ENCODE data around the gene GALNT13.

The GALNT13 gene

DNA sequence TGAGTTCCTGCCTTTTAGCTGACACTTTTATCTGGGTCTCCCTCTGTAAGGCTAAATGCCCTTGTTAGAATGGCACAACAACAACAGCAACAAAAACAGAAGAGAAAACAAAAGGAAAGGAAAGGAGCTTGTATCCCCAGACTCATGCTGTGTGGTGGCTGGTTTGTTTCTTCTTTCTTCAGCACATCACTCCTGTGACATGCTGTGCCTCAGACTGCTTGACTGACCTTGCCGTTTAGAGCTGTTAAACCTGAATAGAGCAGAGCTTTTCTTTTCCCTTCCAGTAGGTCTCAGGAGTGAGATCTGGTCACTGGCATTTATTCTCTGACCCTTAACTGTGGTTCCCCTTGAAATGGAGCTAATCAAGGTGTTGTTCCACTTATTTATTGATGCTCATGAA is 18.9 kb downstream of the GALNT13 start:
- H3K36me3 ChIP-seq (ENCODE audit: insufficient read depth, insufficient read length, low read length) = no peaks in the 10 kb centered on the region
- no peak overlapping the region for H3K4me3 ChIP-seq (ENCODE audit: insufficient read length, low read depth)
- DNase-seq (ENCODE audit: low read depth, low spot score) = peak; percentile 58
- H3K27me3 ChIP-seq (ENCODE audit: insufficient read depth, insufficient read length) = no peaks in the 10 kb centered on the region
- H3K9ac ChIP-seq (ENCODE audit: insufficient read length, low read depth) = no peak overlapping the region
- no peaks in the 10 kb centered on the region for H3K4me1 ChIP-seq (ENCODE audit: insufficient read depth, insufficient read length)
- TF ChIP-seq YY1 (IDR thresholded peaks at IDR 0.05; ENCODE audit: insufficient read depth, insufficient read length) = no peak
- TF ChIP-seq ZNF274 (IDR thresholded peaks at IDR 0.05; ENCODE audit: low read depth, low read length) = no peak
- TF ChIP-seq SUZ12 (IDR thresholded peaks at IDR 0.05; ENCODE audit: extremely low read depth, insufficient read depth, insufficient read length) = no peak
- no peaks in the 10 kb centered on the region for H3K9me3 ChIP-seq (ENCODE audit: insufficient read depth, low read length)

- no peaks in the 10 kb centered on the region for H3K36me3 ChIP-seq (ENCODE audit: insufficient read depth, insufficient read length, low read length)
- TF ChIP-seq ZNF274 (IDR thresholded peaks at IDR 0.05; ENCODE audit: low read depth, low read length) (no peak), YY1 (IDR thresholded peaks at IDR 0.05; ENCODE audit: insufficient read depth, insufficient read length) (no peak)
Observed at GRCh38 chr2:153891051-153891450, 19.3 kb downstream of the GALNT13 start.

GRCh38 chr2:153912798-153913396 is 41.2 kb downstream of the GALNT13 start:
- no peak overlapping the region for H3K4me3 ChIP-seq (ENCODE audit: insufficient read length, low read depth)
- TF ChIP-seq ZNF274 (IDR thresholded peaks at IDR 0.05; ENCODE audit: low read depth, low read length) (no peak), YY1 (IDR thresholded peaks at IDR 0.05; ENCODE audit: insufficient read depth, insufficient read length) (no peak), SUZ12 (IDR thresholded peaks at IDR 0.05; ENCODE audit: extremely low read depth, insufficient read depth, insufficient read length) (no peak)
- H3K27me3 ChIP-seq (ENCODE audit: insufficient read depth, insufficient read length) = no peaks in the 10 kb centered on the region
- DNase-seq (ENCODE audit: low read depth, low spot score) = no peak
- H3K36me3 ChIP-seq (ENCODE audit: insufficient read depth, insufficient read length, low read length) = no peaks in the 10 kb centered on the region
- H3K4me1 ChIP-seq (ENCODE audit: insufficient read depth, insufficient read length) = no peaks in the 10 kb centered on the region
- peaks cover 7% of the 10 kb centered on the region; the same call in 1 of the 2 replicates for H3K9me3 ChIP-seq (ENCODE audit: insufficient read depth, low read length)
- H3K9ac ChIP-seq (ENCODE audit: insufficient read length, low read depth) = no peak overlapping the region

More at GRCh38 chr2:153891051-153891450, 19.3 kb downstream of the GALNT13 start:
- Histone ChIP-seq H3K9ac (ENCODE audit: insufficient read length, low read depth) (no peak overlapping the region), H3K4me1 (ENCODE audit: insufficient read depth, insufficient read length) (no peaks in the 10 kb centered on the region), H3K27me3 (ENCODE audit: insufficient read depth, insufficient read length) (no peaks in the 10 kb centered on the region), H3K9me3 (ENCODE audit: insufficient read depth, low read length) (no peaks in the 10 kb centered on the region), H3K4me3 (ENCODE audit: insufficient read length, low read depth) (no peak overlapping the region)
- no peak for DNase-seq (ENCODE audit: low read depth, low spot score)

DNA sequence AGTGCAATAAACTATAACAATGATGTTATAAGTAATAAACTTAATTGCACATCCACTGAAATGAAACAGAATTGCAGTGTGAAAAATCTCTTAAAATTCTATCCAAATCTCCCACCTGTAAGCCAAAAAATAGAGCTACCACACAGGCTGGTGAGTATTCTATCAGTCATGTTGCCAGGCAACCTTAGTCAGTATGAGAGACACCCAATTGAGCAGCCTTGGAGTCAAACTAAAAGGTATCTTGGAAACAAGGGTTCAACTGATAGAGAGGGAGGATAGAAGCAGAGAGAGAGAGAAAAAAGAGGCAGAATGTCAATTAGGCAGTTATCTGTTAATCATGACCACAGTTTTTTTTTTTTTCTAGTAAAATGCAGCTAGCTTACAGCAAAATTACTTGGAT is 45.8 kb downstream of the GALNT13 start:
- no peaks in the 10 kb centered on the region for H3K4me1 ChIP-seq (ENCODE audit: insufficient read depth, insufficient read length)
- no peak overlapping the region for H3K4me3 ChIP-seq (ENCODE audit: insufficient read length, low read depth)
- H3K9me3 ChIP-seq (ENCODE audit: insufficient read depth, low read length) = no peaks in the 10 kb centered on the region
- H3K36me3 ChIP-seq (ENCODE audit: insufficient read depth, insufficient read length, low read length) = no peaks in the 10 kb centered on the region
- TF ChIP-seq YY1 (IDR thresholded peaks at IDR 0.05; ENCODE audit: insufficient read depth, insufficient read length) = no peak
- TF ChIP-seq SUZ12 (IDR thresholded peaks at IDR 0.05; ENCODE audit: extremely low read depth, insufficient read depth, insufficient read length) = no peak
- no peak for TF ChIP-seq ZNF274 (IDR thresholded peaks at IDR 0.05; ENCODE audit: low read depth, low read length)
- DNase-seq (ENCODE audit: low read depth, low spot score) = no peak
- H3K27me3 ChIP-seq (ENCODE audit: insufficient read depth, insufficient read length) = no peaks in the 10 kb centered on the region
- no peak overlapping the region for H3K9ac ChIP-seq (ENCODE audit: insufficient read length, low read depth)

GRCh38 chr2:153935511-153935910 is 63.8 kb downstream of the GALNT13 start:
- no peaks in the 10 kb centered on the region for H3K9me3 ChIP-seq (ENCODE audit: insufficient read depth, low read length)
- DNase-seq (ENCODE audit: low read depth, low spot score) = no peak

DNA sequence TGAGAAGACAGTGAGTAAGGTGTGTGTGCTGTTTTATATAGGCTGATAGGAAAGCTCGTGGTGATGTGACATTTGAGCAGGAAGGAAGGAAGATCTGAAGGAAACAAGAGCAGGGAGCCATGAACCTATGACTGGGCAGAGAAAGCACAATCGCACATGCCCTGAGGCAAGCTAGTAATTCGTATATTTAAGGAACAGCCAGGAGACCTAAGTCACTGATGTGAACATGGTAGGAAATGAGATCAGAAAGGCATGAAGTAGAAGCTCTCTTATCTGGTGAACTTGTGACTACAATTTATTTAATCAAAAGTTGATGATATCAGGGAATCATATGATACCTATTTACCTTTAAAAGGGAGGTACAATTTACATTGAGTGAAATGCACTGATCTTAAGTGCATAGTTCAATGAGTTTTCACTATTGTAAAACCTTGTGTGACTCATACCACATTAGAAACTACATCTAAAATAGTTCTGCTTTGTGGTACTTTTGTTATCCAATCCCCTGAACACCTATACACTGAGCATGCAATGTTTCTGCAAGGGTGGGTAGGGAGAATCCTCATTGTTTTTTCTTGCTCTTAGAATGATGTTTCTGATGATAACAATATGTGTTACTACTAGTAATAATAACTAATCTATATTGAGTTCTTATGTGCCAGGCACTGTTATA is 67.5 kb downstream of the GALNT13 start:
- no peaks in the 10 kb centered on the region for H3K9me3 ChIP-seq (ENCODE audit: insufficient read depth, low read length)
- no peak for DNase-seq (ENCODE audit: low read depth, low spot score)
- no peak overlapping the region for H3K4me3 ChIP-seq (ENCODE audit: insufficient read length, low read depth)
- H3K27me3 ChIP-seq (ENCODE audit: insufficient read depth, insufficient read length) = no peaks in the 10 kb centered on the region
- no peak for TF ChIP-seq ZNF274 (IDR thresholded peaks at IDR 0.05; ENCODE audit: low read depth, low read length)
- TF ChIP-seq SUZ12 (IDR thresholded peaks at IDR 0.05; ENCODE audit: extremely low read depth, insufficient read depth, insufficient read length) = no peak
- TF ChIP-seq YY1 (IDR thresholded peaks at IDR 0.05; ENCODE audit: insufficient read depth, insufficient read length) = no peak
- no peak overlapping the region for H3K9ac ChIP-seq (ENCODE audit: insufficient read length, low read depth)
- H3K36me3 ChIP-seq (ENCODE audit: insufficient read depth, insufficient read length, low read length) = no peaks in the 10 kb centered on the region
- no peaks in the 10 kb centered on the region for H3K4me1 ChIP-seq (ENCODE audit: insufficient read depth, insufficient read length)

More at GRCh38 chr2:153935511-153935910, 63.8 kb downstream of the GALNT13 start:
- Histone ChIP-seq H3K36me3 (ENCODE audit: insufficient read depth, insufficient read length, low read length) (no peaks in the 10 kb centered on the region), H3K4me3 (ENCODE audit: insufficient read length, low read depth) (no peak overlapping the region), H3K27me3 (ENCODE audit: insufficient read depth, insufficient read length) (no peaks in the 10 kb centered on the region), H3K4me1 (ENCODE audit: insufficient read depth, insufficient read length) (no peaks in the 10 kb centered on the region), H3K9ac (ENCODE audit: insufficient read length, low read depth) (no peak overlapping the region)
- TF ChIP-seq ZNF274 (IDR thresholded peaks at IDR 0.05; ENCODE audit: low read depth, low read length) (no peak), YY1 (IDR thresholded peaks at IDR 0.05; ENCODE audit: insufficient read depth, insufficient read length) (no peak), SUZ12 (IDR thresholded peaks at IDR 0.05; ENCODE audit: extremely low read depth, insufficient read depth, insufficient read length) (no peak)

- TF ChIP-seq YY1 (IDR thresholded peaks at IDR 0.05; ENCODE audit: insufficient read depth, insufficient read length) = no peak
- no peak for TF ChIP-seq ZNF274 (IDR thresholded peaks at IDR 0.05; ENCODE audit: low read depth, low read length)
- TF ChIP-seq SUZ12 (IDR thresholded peaks at IDR 0.05; ENCODE audit: extremely low read depth, insufficient read depth, insufficient read length) = no peak
- no peaks in the 10 kb centered on the region for H3K27me3 ChIP-seq (ENCODE audit: insufficient read depth, insufficient read length)
- no peak overlapping the region for H3K4me3 ChIP-seq (ENCODE audit: insufficient read length, low read depth)
- no peaks in the 10 kb centered on the region for H3K9me3 ChIP-seq (ENCODE audit: insufficient read depth, low read length)
- no peak overlapping the region for H3K9ac ChIP-seq (ENCODE audit: insufficient read length, low read depth)
- H3K36me3 ChIP-seq (ENCODE audit: insufficient read depth, insufficient read length, low read length) = no peaks in the 10 kb centered on the region
- no peak for DNase-seq (ENCODE audit: low read depth, low spot score)
- H3K4me1 ChIP-seq (ENCODE audit: insufficient read depth, insufficient read length) = no peaks in the 10 kb centered on the region
Observed at GRCh38 chr2:153940511-153940910, 68.8 kb downstream of the GALNT13 start.

Measured in NT2/D1 (cell line).